HPDE6-E6E7 (cell line): ENCODE data around the gene DCDC1.

ENCODE experiments used
- DNase-seq: peaks from one replicate; pipeline ENCODE4 v3.0.0; 2011; ENCODE audit warnings: missing footprints; ENCODE audit errors: extremely low spot score

DCDC1 gene

DNA sequence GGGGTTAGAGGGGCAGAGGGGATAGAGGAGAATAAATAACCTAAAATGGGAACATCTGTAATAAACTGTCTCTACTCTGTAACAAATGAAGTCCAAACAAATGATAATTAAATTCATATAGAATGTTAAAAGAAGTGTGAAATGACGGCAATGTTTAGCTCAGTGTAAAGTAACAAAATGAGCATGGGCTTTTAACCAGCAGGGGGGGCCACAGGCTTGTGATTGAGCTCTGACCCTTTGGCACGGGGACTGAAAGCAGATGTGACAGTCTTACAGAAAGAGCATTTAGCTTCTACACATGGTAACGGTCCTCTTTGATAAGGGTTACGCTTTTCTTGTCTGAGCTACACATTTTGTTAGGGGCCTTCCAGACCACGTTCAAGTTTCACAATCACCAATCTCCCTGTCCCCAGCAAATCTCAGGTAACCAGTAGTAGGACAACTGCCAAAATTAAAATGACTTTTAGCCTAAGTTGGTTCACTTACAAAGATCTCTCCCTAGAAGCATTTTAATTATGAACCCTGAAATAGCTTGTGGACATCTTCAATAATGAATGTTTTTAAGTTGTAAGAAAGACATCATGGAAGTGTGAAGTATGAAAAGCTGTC is 262.5 kb downstream of the DCDC1 start:
- peak; percentile 12 for DNase-seq

DNA sequence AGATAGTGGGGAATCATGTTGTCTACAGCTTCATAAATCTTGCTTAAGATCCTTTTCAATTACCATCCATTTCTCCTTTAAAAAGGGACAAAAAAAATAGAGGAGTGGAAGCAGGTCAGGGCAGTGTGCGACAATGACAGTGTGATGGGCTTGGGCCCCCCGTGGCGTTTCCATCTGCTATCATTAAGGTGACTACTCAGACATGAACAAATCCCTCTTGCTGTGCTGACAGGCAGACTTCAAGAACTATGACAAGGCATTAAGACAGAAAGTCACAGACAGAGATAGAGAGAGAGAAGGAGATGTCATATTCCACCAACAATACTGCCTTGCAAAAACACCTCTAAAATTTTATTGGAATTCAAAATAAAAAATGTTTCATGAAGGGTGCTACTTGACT is 263.2 kb downstream of the DCDC1 start:
- no peak for DNase-seq

DNA sequence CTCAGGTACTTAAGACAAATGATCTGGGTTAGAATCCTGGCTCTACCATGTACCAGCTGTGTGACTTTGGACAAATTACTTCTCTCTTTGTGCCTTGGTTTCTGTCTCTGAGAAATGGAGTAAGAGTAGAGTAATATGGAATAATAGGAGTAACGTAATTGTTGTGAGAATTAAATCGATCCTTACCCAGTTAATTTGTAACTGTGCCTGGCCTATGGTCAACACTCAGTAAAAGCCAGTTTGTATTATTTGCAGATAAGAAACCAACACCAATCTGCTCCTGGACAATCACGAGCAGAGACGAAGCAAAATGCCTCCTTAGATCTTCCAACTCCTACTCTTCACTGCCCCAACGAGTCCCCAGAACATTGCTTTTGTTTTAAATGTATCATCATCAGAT is 266.7 kb downstream of the DCDC1 start:
- no peak for DNase-seq

DNA sequence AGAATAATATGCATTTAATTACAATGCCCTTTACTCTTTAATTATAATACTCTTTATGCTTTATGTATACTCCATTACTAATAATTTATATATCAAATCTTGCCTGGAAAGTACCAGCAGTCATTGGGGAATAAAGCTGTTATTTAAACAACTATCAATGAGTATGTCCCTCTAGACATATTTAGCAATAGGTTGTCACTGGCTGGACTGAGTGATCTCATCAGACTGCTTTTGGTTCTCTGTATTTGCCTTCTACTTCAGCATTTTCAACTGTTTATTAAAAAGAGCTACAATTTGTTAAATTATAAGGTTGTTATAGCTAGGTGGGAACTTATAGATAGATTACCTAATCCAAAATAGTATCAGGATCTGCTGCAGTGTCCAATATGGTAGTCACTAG is 267.2 kb downstream of the DCDC1 start:
- no peak for DNase-seq

DNA sequence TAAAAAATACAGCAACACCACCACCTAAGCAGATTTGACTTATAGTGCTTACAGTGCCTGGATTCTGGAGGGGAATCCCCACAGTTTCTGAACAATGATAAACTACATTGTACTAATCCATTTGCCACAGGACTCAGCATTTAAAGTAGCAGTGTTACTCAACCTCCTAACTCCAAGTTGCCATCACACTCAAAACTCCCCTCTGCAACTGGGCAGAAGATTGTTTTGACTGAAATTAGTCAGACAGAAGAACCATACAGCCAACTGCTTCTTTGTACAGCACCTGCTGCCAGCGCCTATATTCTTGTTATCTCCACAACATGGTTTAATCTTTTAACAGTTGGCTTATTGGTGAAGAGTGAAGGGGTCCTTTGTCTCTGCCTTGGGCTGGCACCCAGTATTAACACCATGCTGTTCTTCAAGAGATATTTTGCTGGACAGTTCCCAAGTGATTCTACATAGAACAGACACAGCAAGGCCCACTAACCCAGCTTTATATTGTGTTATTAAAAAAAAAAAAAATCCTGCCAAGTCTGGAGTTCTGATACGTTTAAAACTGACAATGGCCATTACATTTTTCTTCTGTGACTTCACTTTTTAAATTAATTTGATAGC is 273.2 kb downstream of the DCDC1 start:
- no peak for DNase-seq

DNA sequence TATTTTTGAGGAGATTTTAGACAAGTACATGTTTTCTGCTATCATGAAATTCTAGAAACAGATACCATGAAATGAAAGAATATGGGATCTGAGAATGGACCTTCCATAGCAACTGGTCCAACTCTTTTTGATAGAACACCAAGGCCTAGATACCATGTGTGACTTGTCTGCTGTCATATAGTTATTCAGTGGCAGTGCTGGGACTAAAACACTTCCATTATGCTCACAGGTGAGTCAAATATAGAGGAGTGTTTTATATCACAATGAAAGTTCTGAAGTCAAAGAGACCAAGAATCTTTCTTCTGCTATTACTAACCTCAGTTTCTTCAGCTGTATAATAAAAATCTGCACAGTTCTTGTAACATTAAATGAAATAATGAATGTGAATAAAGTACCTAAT is 276.9 kb downstream of the DCDC1 start:
- no peak for DNase-seq

DNA sequence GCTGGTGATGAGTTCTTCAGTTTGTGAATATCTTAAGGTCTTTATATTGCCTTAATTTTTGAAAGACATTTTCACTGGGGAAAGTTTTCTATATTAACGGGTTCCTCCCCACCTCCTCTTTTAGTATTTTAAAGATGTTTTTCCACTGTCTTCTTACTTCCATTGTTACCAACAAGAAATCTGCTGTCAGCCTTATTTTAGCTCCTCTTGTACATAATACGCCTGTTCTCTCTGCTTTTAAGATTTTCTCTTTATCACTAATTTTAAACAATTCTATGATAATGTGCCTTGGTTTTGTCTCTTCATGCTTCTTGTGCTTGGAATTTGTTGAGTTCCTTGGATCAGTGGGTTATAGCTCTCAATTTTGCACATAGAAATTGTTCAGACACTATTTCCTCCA is 280.4 kb downstream of the DCDC1 start:
- DNase-seq, result no peak

DNA sequence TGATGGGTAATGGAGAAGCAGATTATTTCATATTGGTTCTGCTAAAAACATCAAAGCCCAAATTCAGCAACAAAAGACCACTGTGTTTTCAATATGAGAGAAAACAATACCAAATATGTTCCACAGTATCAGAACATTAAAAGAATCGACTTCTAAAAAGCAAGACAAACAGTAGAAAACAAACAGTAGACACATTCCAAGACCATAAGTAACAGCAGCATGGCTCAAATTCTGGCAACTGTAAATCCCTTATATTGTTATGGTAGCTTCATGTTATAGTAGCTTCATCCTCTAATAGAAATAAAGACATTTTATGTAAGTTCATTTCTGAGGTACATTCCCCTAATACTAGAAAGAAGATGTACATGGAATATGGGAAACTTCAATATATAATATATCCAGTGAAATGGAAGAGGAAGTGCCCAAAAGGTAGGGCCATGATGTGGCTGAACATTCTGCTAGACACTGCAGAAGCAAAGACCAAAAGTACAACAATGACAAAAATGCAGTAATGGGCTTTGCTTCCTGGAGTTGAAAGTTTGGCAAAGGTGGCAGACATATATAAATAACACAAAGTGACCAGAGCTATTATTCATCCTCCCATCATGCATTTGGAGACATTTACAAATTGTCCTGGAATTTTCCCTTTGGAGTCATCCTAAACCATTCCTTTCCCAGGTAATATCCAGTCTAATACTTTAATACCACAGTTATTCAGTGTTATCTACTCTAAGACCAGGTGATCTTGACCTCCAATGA is 299.9 kb downstream of the DCDC1 start:
- no peak for DNase-seq

DNA sequence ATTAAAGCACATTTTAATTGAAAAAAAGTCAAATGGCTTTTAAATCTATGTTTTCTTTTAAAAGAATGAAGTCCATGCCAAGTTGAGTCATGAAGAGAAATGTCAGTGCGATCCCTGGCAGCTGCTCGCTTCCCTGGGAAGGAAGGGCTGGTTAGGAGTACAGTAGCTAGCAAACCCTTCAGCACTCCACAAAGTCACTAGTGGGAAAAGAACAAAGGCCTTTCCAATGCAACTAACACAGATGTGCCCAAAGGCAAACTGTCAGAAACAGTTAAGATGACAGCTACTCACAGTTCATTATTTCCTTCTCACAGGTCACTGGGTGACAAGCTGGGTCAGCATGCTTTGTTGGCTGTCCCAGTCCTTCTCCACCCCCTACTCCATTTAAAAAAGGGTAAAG is 308.7 kb downstream of the DCDC1 start:
- DNase-seq, result no peak

DNA sequence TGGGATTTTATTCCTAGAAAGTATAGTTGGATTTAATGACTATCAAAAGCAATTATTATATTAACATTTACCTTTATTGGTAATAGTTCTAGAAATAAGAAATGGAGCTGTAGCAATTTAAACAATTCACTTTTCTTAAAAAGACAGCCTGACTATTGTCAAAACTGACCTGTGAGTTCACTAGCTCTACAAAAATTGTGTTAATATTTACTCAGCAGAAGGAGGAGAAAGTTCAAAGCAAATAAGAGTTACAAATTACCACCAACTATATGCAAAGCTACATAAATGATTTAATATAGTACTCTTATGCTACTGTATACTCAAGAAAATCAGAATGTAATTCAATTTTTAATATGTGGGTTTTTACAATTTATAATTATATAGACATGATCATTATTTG is 310.0 kb downstream of the DCDC1 start:
- no peak for DNase-seq

DNA sequence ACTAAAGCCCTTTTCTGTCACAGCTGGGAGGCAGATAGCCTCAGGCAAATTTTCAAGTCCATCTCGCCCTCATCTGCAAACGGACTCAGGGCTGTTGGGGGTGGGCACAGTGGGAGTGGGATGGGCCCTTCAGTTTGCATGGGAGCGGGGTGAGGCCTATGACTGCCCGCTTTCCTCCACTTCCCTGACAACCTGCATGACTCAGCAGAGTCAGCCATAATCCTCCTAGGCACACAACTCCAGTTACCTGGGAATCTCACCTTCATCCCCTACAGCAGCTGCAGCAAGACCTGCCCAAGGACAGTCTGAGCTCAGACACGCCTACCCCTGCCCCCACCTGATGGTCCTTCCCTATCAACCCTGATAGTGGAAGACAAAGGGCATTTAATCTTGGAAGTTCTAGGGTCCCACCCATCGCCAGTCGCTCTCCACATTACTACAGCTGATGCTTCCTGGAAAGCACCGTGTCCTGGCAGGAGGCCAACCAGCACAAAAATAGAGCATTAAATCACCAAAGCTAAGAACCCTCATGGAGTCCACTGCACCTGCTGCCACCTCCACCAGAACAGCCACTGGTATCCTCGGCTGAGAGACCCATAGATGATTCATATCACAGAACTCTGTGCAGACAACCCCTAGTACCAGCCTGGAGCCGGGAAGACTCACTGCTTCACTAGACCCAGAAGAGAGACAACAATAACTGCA is 319.3 kb downstream of the DCDC1 start:
- no peak for DNase-seq

DNA sequence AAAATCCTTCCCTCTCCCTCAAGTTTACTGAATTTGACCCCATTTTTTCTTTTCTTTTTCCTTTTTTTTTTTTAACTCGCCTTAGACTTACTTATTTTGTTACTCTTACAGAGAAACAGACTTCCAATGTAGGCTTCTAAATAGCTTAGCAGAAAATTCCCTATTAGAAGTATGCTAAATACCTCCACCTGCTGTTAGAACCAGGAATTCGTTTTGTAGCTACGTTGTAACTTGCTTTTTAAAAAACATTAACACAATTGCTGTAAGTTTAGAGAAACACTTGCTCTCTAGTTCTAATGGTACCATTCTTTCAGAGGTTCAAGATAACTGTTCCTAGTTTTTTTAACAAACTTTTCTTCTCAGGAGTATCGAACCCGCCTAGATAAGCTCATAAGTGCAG is 324.2 kb downstream of the DCDC1 start:
- DNase-seq, result no peak

DNA sequence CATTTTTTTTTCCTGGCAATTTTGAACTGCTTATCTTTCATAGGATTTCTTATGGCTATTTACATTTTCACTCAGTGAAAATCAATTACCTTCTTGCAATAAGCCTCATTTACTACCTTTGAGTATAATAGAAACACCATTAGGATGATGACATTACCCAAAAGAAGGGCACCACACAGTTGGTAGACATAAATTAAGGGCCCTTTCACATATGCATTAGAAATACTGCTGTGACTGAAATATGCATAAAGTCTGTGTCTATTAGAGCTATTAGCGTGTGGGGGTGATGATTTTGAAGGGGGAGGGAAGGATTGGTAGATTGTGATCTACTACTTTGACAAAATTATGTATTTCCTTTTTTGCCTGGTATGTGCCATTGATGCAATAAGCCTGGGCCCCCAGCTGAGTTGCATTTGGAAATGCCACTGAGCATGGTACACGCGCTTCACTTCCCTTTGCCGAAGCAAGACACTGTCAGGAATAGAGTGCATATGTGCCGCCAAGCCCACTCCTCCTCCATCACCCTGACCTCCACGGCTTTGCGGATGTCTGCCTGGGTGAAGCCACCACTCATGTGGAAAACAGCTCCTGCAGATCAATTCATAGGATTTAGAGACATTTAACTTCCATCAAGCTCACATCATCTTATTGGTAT is 339.3 kb downstream of the DCDC1 start:
- no peak for DNase-seq

DNA sequence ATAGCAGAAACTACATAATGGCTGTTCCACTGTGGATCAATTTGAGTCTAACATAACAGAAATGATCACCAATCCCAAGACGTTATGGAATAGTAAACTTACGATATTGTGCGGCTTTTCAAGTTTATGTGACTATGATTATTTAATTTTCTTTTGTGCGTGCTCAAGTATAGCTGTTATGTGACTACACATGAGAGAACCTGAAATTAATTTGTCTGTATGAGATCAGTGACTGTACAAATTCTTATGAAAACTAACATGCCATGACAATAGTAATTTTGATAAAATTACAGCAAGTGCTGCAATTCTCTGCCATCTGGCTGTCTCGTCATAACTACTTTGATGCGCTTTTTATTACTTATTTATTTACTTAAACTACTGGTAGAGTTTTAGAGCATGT is 343.2 kb downstream of the DCDC1 start:
- no peak for DNase-seq

DNA sequence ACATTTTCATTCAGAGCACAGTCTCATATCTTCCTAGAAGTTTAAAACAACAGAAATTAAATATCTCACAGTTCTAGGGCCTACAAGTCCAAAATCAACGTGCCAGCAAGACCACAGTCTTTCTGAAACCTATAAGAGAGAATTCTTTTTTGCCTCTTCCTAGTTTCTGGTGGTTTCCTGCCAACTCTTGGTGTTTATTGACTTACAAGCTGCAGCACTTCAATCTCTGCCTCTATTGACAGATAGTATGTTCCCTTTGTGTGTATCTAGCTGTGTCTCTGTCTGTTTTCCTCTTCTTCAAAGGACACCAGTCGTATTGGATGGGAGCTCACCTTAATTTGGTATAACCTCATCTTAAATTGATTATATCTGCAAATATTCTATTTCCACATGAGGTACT is 347.5 kb downstream of the DCDC1 start:
- DNase-seq, result no peak

DNA sequence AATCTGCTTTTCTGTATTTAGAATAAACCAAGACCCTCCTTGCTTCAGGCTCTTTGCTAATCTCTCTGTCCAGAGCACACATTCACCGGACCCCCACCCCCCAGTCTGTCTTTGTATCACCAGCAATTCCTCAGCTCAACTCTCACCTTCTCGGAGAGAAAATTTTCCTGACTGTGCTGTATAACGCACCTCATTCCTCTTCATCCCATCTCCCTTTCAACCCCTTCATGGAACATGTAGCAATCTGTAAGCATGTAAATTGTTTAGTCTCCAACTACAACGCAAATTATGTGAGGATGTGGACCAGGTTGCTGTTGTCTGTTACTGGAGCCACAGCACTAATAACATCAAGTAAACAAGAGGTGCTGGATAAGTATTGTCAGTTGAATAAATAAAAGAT is 349.8 kb downstream of the DCDC1 start:
- no peak for DNase-seq

DNA sequence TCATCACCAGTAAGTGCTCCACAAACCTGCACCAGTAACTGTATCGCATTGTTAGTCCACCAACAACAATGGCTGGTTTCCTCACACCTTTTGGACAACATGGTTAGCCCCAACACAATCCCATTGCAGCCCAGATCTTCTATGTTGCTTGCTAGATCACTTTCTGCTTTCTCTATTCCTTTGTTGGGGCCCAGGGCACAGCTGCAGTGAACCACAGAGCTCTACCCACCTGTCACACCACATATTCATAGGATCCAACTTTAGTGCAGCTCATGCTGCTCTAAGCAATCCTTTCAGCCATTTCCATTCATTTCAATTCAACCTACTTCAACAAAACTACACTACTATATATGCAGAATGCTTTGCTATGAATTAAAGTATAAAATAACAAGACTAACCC is 364.3 kb downstream of the DCDC1 start:
- no peak for DNase-seq

DNA sequence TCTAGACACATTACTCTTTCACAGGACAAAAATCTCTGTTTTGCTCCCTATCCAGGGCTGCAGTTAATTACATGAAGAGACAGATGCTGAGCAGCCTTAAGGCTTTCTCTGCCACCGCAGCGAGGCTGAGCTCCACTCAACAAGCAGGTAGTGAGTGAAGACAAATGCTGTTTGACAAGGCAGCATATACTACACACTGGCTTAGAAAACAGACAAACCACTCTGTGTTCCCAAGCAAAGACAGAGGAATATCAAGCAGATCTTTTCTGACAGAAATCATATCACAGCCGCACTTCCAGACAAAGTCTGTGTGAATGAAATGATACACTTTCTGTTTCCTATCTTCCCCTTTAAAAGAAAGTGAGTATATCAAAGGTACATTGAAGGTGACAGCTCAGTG is 368.1 kb downstream of the DCDC1 start:
- DNase-seq, result no peak

DNA sequence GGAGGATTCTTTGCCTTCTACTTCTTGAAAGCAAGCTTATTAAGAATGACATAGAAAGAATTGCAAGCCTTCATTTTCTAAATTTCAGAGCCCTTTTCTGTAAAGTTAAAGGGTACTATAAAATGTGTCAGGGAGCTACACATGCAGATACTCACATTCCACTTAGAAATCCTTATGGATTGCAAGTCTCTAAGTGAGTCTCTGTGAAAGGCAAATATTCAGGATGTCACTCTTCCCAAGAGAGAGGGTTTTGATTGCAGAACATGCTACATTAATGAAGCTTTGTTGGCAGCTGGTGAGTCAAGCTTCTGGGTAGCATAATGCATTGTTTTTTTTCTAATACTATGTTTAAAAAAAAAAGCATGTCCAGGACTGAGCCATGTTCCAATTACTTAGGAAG is 369.2 kb downstream of the DCDC1 start:
- DNase-seq, result no peak

DNA sequence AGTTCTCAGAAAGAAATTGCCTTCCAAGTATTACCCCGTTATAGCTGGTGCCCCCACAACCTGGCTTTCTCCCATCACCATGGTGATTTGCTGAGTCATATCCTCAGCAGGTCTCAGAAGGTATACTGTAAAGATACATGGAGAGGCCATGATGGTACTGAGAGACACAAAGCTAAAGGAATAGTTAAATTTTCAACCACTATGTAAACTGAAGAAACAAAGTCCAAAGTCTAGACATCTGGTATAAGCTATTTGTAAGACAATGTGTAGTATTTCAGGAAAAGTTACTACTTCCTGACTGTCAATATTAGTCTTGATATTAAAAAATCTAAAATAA is 377.1 kb downstream of the DCDC1 start:
- DNase-seq, result no peak

DNA sequence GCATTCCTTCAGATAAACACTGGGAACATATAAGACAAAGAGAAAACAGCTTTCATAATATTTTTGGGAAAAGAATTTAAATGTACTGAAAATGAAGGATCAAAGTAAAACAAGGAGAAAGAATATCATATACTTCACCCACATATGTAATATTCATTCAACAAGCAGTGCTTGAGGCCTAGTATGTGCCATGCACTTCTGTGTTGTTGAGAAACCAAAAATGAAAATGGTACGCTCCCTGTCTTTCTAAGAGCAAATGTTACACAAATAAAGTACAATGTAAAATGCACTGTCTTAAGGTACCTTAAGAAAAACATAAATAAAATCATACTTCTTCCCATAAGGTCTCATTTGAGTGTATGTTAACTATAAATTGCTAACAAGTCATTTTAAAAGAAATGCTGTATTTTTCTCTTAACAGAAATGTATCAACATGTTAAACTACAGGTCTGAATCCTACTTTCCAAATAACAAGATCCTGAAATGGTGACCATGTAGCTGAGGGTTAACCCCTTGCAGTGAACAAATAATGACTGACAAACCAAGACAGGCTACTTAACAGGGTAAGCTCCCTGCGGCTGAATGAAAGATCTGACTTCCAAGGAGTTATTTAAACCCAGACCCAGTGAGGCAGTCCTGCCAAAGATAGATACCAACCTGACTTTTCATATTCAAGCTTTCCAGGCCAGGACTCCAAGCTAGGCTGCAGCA is 377.6 kb downstream of the DCDC1 start:
- DNase-seq, result no peak

DNA sequence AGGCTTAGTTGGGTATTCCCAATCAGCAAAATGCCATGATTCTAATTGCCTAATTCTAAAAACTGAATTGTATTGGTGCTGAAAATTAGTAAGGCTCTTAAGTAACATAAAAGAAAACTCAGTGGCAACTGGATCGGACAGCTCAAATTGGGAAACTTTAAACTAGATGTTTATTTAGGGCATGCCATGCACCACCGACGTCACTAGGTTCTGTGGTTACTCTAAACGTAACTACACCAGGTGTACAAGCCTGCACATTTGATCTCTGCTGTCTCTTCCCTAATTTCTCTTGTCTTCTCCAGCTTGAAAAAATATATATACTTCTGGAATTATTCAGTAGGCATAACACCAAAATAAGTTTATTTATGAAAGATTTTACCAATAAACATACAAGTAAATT is 378.2 kb downstream of the DCDC1 start:
- no peak for DNase-seq
